NOMO-1 treated with dmso at 0.1 percent for 144 hours (cell line): ENCODE results near the gene ZFP91.

ENCODE experiments used
- DNase-seq: peaks from one replicate; lab custom pipeline; 2025; ENCODE audit not compliant: unreplicated experiment; lab: John Stamatoyannopoulos, UW

Gene ZFP91

GRCh38 chr11:58658623-58659022 lies 79.8 kb downstream of the ZFP91 start:
- no peak for DNase-seq

DNA sequence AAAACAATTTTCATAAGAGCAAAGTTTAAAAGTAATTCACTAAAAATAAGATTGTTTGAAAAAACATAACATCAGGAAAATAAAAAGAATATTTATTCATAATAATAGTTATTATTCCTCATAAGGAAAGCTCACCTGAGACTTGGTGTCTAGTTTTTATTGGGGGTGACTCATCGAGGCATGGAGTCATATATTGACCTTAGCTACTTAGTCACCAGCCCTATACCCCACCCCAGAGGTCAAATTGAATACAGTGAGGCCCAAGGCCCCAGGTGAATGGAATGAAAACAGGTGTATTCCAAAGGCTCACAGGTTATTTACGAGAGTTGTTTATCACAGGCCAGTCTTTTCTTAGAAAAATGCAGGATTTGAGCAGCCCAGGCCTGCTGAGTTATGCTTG lies 80.5 kb downstream of the ZFP91 start:
- no peak for DNase-seq

GRCh38 chr11:58659910-58660570 lies 81.2 kb downstream of the ZFP91 start:
- DNase-seq: no peak
